Fibroblast of upper back skin (primary cell): Measurements from ENCODE around the gene OR51E1.

ENCODE experiments used
- DNase-seq: peaks from one replicate; pipeline ENCODE4 v3.0.0-alpha.2; 2013

Gene OR51E1

GRCh38 chr11:4654635-4655369 lies 11.0 kb downstream of the OR51E1 start:
- no peak for DNase-seq

- no peak for DNase-seq
These were observed 15.1 kb downstream of the OR51E1 start for GRCh38 chr11:4658629-4659445.

- DNase-seq, result no peak
These were observed 19.1 kb downstream of the OR51E1 start for GRCh38 chr11:4662876-4663275.

GRCh38 chr11:4664183-4664582 lies 20.4 kb downstream of the OR51E1 start:
- no peak for DNase-seq

- DNase-seq, result peak; percentile 20
These were observed 21.0 kb downstream of the OR51E1 start for GRCh38 chr11:4664786-4665185.

GRCh38 chr11:4665424-4665823 lies 21.6 kb downstream of the OR51E1 start:
- peak; percentile 22 for DNase-seq

- DNase-seq, result no peak
These were observed 28.0 kb downstream of the OR51E1 start for GRCh38 chr11:4671741-4672140.

GRCh38 chr11:4672470-4672869 lies 28.7 kb downstream of the OR51E1 start:
- peak; percentile 46 for DNase-seq

- DNase-seq, result no peak
These were observed 30.0 kb downstream of the OR51E1 start for GRCh38 chr11:4673781-4674180.

GRCh38 chr11:4677948-4678347 lies 34.2 kb downstream of the OR51E1 start:
- no peak for DNase-seq

- no peak for DNase-seq
These were observed 36.6 kb downstream of the OR51E1 start for GRCh38 chr11:4680341-4680740.

- peak; percentile 63 for DNase-seq
These were observed 39.0 kb downstream of the OR51E1 start for GRCh38 chr11:4682623-4683419.

GRCh38 chr11:4684631-4685285 lies 41.0 kb downstream of the OR51E1 start:
- no peak for DNase-seq

GRCh38 chr11:4695442-4695841 lies 51.7 kb downstream of the OR51E1 start:
- DNase-seq, result no peak

- DNase-seq, result peak; percentile 48
These were observed 53.8 kb downstream of the OR51E1 start, which contains the start of gene OR51E2 for GRCh38 chr11:4697585-4697984. OR51E2 (minus strand) TSS chr11:4697853; CDS start chr11:4682711, 15,142 bp downstream.

GRCh38 chr11:4699697-4700435 lies 56.1 kb downstream of the OR51E1 start:
- no peak for DNase-seq

GRCh38 chr11:4700436-4700820 lies 56.6 kb downstream of the OR51E1 start:
- no peak for DNase-seq

GRCh38 chr11:4704054-4704789 lies 60.4 kb downstream of the OR51E1 start, which contains the start of gene MMP26:
MMP26 (plus strand) TSS chr11:4704784.
- no peak for DNase-seq

- DNase-seq, result no peak
These were observed 61.1 kb downstream of the OR51E1 start for GRCh38 chr11:4704790-4705334.
